Activated naive CD8-positive, alpha-beta T cell treated with anti-CD3 and anti-CD28 coated beads for 36 hours (primary cell): ENCODE data around the gene YIPF3. TPM values are rescaled to one million over a fixed set of nuclear protein-coding genes. Genes with fewer than 3 reads are reported as not detected.
"Not testable (repeated sequence)": the region's sequence is repeated elsewhere in the genome, so short reads cannot be mapped to it uniquely, and the experiment has no call there.

Source experiments
- DNase-seq: peaks from one replicate; pipeline ENCODE4 v3.0.0; 2021
- H3K27ac Mint-ChIP-seq: one replicate; pipeline ENCODE4 v1.8.0; 2022; ENCODE audit warnings: mild to moderate bottlenecking, moderate library complexity, mixed read lengths
- H3K27me3 Mint-ChIP-seq: one replicate; pipeline ENCODE4 v1.8.0; 2022; ENCODE audit warnings: mild to moderate bottlenecking, mixed read lengths
- H3K36me3 Mint-ChIP-seq: one replicate; pipeline ENCODE4 v1.8.0; 2021; ENCODE audit warnings: mild to moderate bottlenecking, mixed read lengths
- H3K4me1 Mint-ChIP-seq: one replicate; pipeline ENCODE4 v1.8.0; 2021; ENCODE audit warnings: mixed read lengths
- H3K4me3 Mint-ChIP-seq: one replicate; pipeline ENCODE4 v1.8.0; 2022; ENCODE audit warnings: mild to moderate bottlenecking, moderate library complexity, mixed read lengths
- H3K9me3 Mint-ChIP-seq: one replicate; pipeline ENCODE4 v1.8.0; 2022; ENCODE audit warnings: mixed read lengths
- total RNA-seq, 2 experiments: library from RNA; stranded (reverse); gene quantifications; one replicate each; pipeline ENCODE4 v1.2.3, GENCODE V29; 2021

Gene YIPF3
- total RNA-seq, 2 experiments from 2014 or later: 38.1 to 38.2 TPM

DNA sequence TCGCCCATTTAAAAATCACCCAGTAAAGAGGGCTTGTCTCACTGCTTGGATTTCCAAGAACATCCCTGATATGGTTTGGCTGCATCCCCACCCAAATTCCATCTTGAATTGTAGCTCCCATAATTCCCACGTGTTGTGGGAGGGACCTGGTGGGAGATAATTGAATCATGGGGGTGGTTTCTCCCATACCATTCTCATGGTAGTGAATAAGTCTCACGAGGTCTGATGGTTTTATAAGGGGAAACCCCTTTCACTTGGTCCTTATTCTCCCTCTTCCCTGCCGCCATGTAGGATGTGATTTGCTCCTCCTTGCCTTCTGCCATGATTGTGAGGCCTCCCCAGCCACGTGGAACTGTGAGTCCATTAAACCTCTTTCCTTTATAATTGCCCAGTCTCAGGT lies 49.5 kb downstream of the YIPF3 start:
- not testable (repeated sequence) for H3K9me3 Mint-ChIP-seq, H3K4me1 Mint-ChIP-seq, H3K36me3 Mint-ChIP-seq, DNase-seq, H3K27ac Mint-ChIP-seq, H3K4me3 Mint-ChIP-seq
- H3K27me3 Mint-ChIP-seq: peaks cover 36% of the 10 kb centered on the region

DNA sequence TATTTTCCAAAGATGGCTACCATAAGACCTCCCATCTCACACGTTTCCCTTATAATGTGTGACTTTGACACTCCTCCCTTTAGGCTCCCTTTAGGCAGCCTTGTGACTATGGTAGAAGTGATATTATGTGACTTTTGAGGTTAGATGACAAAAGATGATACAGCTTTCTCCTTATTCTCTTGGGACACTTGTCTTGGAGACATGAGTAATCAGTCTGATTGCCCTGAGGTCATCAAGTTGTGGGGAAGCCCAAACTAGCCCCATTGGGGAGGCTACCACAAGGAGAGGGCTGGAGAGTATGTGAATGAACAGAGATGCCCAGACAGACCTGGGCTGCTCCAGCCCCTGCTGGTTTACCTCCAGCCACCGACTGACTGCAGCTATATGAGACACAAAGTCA lies 50.8 kb downstream of the YIPF3 start:
- H3K9me3 Mint-ChIP-seq: no peaks in the 10 kb centered on the region
- no peaks in the 10 kb centered on the region for H3K4me1 Mint-ChIP-seq
- peaks cover 37% of the 10 kb centered on the region for H3K27me3 Mint-ChIP-seq
- H3K4me3 Mint-ChIP-seq: no peak overlapping the region
- no peak overlapping the region for H3K27ac Mint-ChIP-seq
- no peaks in the 10 kb centered on the region for H3K36me3 Mint-ChIP-seq
- no peak for DNase-seq

DNA sequence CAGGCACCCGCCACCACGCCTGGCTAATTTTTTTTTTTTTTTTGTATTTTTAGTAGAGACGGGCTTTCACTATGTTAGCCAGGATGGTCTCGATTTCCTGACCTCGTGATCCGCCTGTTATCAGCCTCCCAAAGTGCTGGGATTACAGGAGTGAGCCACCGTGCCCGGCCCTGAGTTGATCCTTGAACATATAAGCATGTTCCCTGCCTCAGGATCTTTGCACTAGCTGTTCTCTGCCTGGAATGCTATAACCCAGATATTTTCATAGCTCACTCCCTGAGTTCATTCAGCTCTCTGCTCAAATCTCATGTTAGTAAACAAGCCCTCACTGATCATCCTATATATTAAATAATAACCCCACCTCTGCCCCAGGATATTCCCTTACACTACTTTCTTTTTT lies 52.4 kb downstream of the YIPF3 start:
- Mint-ChIP-seq H3K36me3 (no peaks in the 10 kb centered on the region), H3K9me3 (no peaks in the 10 kb centered on the region), H3K27ac (no peak overlapping the region), H3K4me1 (no peaks in the 10 kb centered on the region), H3K27me3 (peaks cover 29% of the 10 kb centered on the region), H3K4me3 (no peak overlapping the region)
- DNase-seq: no peak

DNA sequence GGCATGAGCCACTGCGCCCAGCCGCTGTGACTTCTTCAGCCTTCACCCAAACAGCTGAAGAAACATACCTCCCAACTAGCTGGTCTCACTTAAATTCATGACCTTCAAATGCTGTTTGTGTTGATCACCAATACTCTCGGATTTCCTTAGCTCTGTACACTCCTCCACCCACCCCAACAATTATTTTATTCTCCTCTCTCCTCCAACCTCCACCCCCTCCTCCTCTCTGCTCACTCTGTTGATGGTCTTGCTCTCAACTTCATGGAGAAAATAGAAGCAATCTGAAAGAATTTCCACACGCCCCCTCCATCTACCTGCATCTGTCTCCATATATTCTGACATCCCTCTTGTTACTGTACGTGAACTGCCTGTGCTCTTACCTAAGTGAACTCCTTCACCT lies 54.8 kb downstream of the YIPF3 start:
- H3K27ac Mint-ChIP-seq: no peak overlapping the region
- peaks cover 1% of the 10 kb centered on the region for H3K9me3 Mint-ChIP-seq
- H3K27me3 Mint-ChIP-seq: peaks cover 23% of the 10 kb centered on the region
- H3K36me3 Mint-ChIP-seq: peaks cover under 1% of the 10 kb centered on the region
- peaks cover under 1% of the 10 kb centered on the region for H3K4me1 Mint-ChIP-seq
- H3K4me3 Mint-ChIP-seq: no peak overlapping the region
- DNase-seq: no peak

Other genes starting within 250 kb of the YIPF3 start
- gene SLC22A7, start 218.7 kb downstream of the YIPF3 start, total RNA-seq: not detected
- 1 to 10 TPM; 1.4 to 1.5 TPM for gene CRIP3, start 208.1 kb downstream of the YIPF3 start, total RNA-seq
- gene ZNF318, start 147.3 kb downstream of the YIPF3 start, total RNA-seq: 10 to 100 TPM in 1 of 2 experiments, 1 to 10 TPM in 1; 10.0 to 10.1 TPM
- gene ABCC10, start 89.4 kb downstream of the YIPF3 start, total RNA-seq: 10 to 100 TPM; 22.9 to 24.3 TPM
- under 1 TPM; 0.78 to 0.93 TPM for gene DLK2, start 61.4 kb downstream of the YIPF3 start, total RNA-seq
- 10 to 100 TPM; 36.5 to 37.2 TPM for gene TJAP1, start 39.4 kb downstream of the YIPF3 start, total RNA-seq
- under 1 TPM; 0.10 TPM for gene LRRC73, start 6.6 kb downstream of the YIPF3 start, total RNA-seq
- gene POLR1C, start 163 bp upstream of the YIPF3 start, total RNA-seq: 10 to 100 TPM; 87.6 to 99.1 TPM
- gene XPO5, start 59.1 kb upstream of the YIPF3 start, total RNA-seq: 100 to 1,000 TPM; 119 to 121 TPM
- 10 to 100 TPM; 23.4 to 30.1 TPM for gene POLH, start 59.3 kb upstream of the YIPF3 start, total RNA-seq
- gene GTPBP2, start 112.3 kb upstream of the YIPF3 start, total RNA-seq: 10 to 100 TPM; 49.2 to 52.1 TPM
- gene MAD2L1BP, start 118.9 kb upstream of the YIPF3 start, total RNA-seq: 10 to 100 TPM; 29.9 to 30.1 TPM
- gene RSPH9, start 128.1 kb upstream of the YIPF3 start, total RNA-seq: not detected
- gene MRPS18A, start 170.9 kb upstream of the YIPF3 start, total RNA-seq: 10 to 100 TPM; 63.8 to 65.3 TPM